Pancreas (tissue), 10 donors: ENCODE results near the gene TSHZ1. TPM values are rescaled to one million over a fixed set of nuclear protein-coding genes. Genes with fewer than 3 reads are reported as not detected.
A peak's percentile ranks its signal among the peaks of the same experiment; 100 is the strongest.

Experiments used
- ATAC-seq, 4 donors: fragments of 200-7000 bp; cut with Tn5 transposase; one replicate each; pipeline versions ENCODE4 v1.8.0 to v1.9.1; 2020; ENCODE audit warnings: mild to moderate bottlenecking in 4 of 4, moderate library complexity in 4 of 4
- DNase-seq, 6 donors: peaks; one replicate each; pipeline ENCODE4 v3.0.0-alpha.2; 2020
- FAIRE-seq: peaks from 2 replicates; lab custom pipeline; 2012; peaks lifted over from hg19 to GRCh38; lab: Jason Lieb, UNC
- H3K27ac ChIP-seq, 4 donors: fragments of 200-600 bp; sonication (generic); 1 replicate in 3 of 4; 2 replicates in 1 of 4; pipeline versions ENCODE4 v1.5.0 to v1.8.0; 2020
- H3K27me3 ChIP-seq, 4 donors: fragments of 200-600 bp; one replicate each; pipeline ENCODE4 v1.8.0; 2021
- H3K36me3 ChIP-seq, 3 donors: fragments of 200-600 bp; sonication (generic) in 1 of 3; one replicate each; pipeline versions ENCODE4 v1.5.0 to v1.8.0; 2020 to 2021
- H3K4me1 ChIP-seq, 3 donors: fragments of 200-600 bp; one replicate each; pipeline ENCODE4 v1.8.0; 2021
- H3K4me3 ChIP-seq, 4 donors: fragments of 200-600 bp; sonication (generic) in 2 of 4; one replicate each; pipeline versions ENCODE4 v1.5.0 to v1.8.0; 2020 to 2021
- H3K9me3 ChIP-seq, 4 donors: fragments of 200-600 bp; one replicate each; pipeline ENCODE4 v1.8.0; 2021
- WGBS, 2 donors: extraction: QIAGEN DNeasy Blood & Tissue Kit; methylation state at CpG; one replicate each; pipeline ENCODE4 v1.1.7; 2013; 5-methylcytosine and 5-hydroxymethylcytosine counted together
- intact Hi-C, 3 donors: fragments of 100-400 bp; cut with DNase I; formaldehyde crosslinking; loops; one replicate each; pipeline versions ENCODE4 v1.11.1 to v1.14.2; 2022
- polyA plus RNA-seq, 2 donors: library from polyadenylated mRNA; stranded (reverse); fragments of 200-250 nt; gene quantifications; one replicate each; pipeline ENCODE4 v1.2.3, GENCODE V29; 2013
- total RNA-seq, 6 donors: library from RNA; stranded (reverse); fragmentation: NEBNext Ultra II Directional in 4 of 6; extraction: Animal tissue kit (Norgen Biotek cat#: 25700) in 4 of 6; gene quantifications; one replicate each; pipeline versions ENCODE4 v1.2.1 to v1.2.4, GENCODE V29; 2021 to 2023
- TF ChIP-seq, protein P1 (sequence below), 4 donors: fragments of 200-600 bp; sonication (generic) in 3 of 4; IDR thresholded peaks; one replicate each; pipeline versions ENCODE4 v1.5.0 to v1.8.0; 2021; ENCODE audit warnings: antibody characterized with exemption in 4 of 4
- donor health status: healthy with polysubstance abuse.
- donor health status: DM: no; HTN: no; CAD: no; lungs with moderate emphysema.
- donor health status: DM: no; HTN: no; CAD: no.
- donor health status: control.
- donor health status: control.
- donor health status: Bipolar disorder and iron deficiency.
- donor health status: DM: yes; HTN: yes; CAD: no.
- donor health status: DM: no; HTN: no; CAD: no.
- donor health status: DM: no; HTN: no; CAD: no.
- donor health status: DM: yes; HTN: yes; CAD: no.

Gene TSHZ1
- total and polyA plus RNA-seq, 8 donors: 4.7 to 13.6 (median 7.6) TPM

DNA sequence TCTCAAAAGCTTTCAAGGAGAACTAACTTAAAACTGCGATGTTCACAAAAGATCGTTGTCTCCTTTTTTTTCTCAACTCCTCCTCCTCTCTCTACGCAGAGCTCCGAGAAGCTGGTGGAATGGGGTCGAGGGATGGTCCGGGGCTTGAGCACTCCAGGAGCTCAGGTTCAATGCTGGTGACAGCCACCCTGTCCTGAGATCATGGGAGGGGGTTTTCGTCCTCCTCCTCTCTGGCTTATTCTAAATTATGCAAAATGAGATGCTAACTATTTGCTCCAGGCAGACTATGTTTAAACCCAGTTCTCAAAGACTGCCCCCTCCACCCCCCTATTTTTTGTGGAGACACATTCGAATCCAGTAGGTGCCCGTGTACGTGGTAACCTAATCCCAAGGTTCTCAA lies 11.8 kb downstream of the TSHZ1 start:
- no peak overlapping the region for H3K27ac ChIP-seq

DNA sequence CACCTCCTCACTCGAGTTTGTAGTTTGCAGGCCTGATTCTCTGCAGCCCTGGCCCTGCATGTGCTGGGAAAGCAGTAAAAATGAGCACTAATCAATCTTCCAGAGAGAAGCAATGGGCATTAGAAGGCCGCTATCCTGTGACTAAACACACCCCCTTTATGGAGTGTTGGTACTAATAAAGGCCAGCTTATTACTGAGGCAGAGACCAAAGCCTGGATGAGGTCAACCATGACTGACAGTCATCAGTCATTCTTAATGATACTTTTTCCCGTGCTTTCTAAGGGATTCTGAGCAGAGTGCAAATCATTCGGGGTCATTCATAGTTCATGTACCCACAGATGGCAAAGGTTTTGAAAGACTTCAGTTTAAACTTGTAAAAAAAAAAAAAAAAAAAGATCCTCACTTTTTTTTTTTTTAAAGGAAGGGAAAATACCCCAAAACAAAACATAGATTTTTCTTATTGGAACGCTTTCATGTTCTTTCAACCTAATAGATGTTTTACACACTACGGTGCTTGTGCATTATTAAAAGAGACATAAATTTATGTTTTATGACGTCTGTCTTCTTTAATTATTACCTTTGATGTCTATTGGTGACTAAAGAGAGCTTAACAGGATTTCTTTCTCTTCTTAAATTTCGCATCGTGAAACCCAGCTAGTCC lies 13.2 kb downstream of the TSHZ1 start:
- 63 to 66% methylated on average over 9 of the region's 9 CpGs for WGBS, 2 donors

More for the DNA sequence above, 11.8 kb downstream of the TSHZ1 start:
- no peaks in the 10 kb centered on the region for H3K36me3 ChIP-seq
- ATAC-seq: no peak
- 84 to 93% methylated on average over 10 of the region's 10 CpGs for whole genome bisulfite sequencing, 2 donors
- FAIRE-seq: no peak
- intact Hi-C loops: no loop called here
- H3K4me1 ChIP-seq: peaks cover 13 to 27% (median 16%) of the 10 kb centered on the region in 3 donors
- TF ChIP-seq, protein P1, sequence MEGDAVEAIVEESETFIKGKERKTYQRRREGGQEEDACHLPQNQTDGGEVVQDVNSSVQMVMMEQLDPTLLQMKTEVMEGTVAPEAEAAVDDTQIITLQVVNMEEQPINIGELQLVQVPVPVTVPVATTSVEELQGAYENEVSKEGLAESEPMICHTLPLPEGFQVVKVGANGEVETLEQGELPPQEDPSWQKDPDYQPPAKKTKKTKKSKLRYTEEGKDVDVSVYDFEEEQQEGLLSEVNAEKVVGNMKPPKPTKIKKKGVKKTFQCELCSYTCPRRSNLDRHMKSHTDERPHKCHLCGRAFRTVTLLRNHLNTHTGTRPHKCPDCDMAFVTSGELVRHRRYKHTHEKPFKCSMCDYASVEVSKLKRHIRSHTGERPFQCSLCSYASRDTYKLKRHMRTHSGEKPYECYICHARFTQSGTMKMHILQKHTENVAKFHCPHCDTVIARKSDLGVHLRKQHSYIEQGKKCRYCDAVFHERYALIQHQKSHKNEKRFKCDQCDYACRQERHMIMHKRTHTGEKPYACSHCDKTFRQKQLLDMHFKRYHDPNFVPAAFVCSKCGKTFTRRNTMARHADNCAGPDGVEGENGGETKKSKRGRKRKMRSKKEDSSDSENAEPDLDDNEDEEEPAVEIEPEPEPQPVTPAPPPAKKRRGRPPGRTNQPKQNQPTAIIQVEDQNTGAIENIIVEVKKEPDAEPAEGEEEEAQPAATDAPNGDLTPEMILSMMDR (IDR thresholded peaks at IDR 0.05): no peak
- H3K9me3 ChIP-seq: no peaks in the 10 kb centered on the region
- H3K4me3 ChIP-seq: no peak overlapping the region
- no peaks in the 10 kb centered on the region for H3K27me3 ChIP-seq
- no peak for DNase-seq

DNA sequence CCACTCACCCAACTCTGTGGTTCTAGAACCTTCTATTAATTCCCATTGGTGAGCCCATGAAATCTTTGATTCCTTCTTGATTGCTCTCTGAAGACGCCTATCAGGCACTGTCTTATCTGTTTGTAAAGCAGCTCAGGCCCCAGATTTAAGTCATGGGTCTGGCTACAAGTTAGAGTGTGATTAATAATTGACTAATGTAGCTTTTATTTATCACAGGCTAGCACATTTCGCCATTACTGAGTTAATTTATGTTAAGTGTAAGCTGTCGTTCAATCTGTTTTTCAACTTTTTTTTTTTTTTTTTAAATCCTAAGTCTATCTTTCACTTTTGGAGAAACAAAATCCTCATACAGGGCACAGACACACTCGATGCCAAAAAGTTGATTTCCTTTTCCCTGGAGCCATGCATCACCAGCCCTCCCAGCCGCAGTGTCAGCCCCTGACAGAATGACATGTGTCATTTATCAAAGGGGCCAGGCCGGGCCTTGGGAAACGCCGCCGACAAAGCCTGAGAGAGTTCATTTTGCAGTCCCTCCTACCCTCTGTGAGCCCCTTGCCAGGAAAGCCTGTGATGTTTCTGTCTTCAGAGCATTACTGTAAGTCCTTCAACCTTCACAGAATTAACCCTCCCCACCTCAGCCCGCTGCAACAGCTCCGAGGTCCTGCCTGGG lies 15.8 kb downstream of the TSHZ1 start:
- H3K4me3 ChIP-seq: peak overlapping the region in 2 of 4 donors; percentile 9 to 20
- H3K9me3 ChIP-seq: no peaks in the 10 kb centered on the region
- H3K27ac ChIP-seq: peak overlapping the region in 2 of 4 donors; percentile 21 to 34
- TF ChIP-seq, protein P1 (IDR thresholded peaks at IDR 0.05): no peak
- WGBS, 2 donors: 12 to 13% methylated on average over 11 of the region's 11 CpGs
- FAIRE-seq (no peak), DNase-seq (no peak), ATAC-seq (peak; percentile 53 to 80 (median 66))
- intact Hi-C loops: no loop called here
- peaks cover 9 to 25% (median 10%) of the 10 kb centered on the region in 3 donors for H3K4me1 ChIP-seq
- H3K27me3 ChIP-seq: no peaks in the 10 kb centered on the region
- H3K36me3 ChIP-seq: no peaks in the 10 kb centered on the region

More for the DNA sequence above, 13.2 kb downstream of the TSHZ1 start:
- H3K27me3 ChIP-seq: no peaks in the 10 kb centered on the region
- TF ChIP-seq, protein P1 (IDR thresholded peaks at IDR 0.05): no peak
- DNase-seq (no peak), ATAC-seq (peak in 1 of 4 donors; percentile 19), FAIRE-seq (no peak)
- no peak overlapping the region for H3K4me3 ChIP-seq
- intact Hi-C loops: no loop called here
- peaks cover 13 to 25% (median 16%) of the 10 kb centered on the region in 3 donors for H3K4me1 ChIP-seq
- H3K36me3 ChIP-seq: no peaks in the 10 kb centered on the region
- H3K9me3 ChIP-seq: no peaks in the 10 kb centered on the region
- peak overlapping the region in 1 of 4 donors; percentile 26 for H3K27ac ChIP-seq

DNA sequence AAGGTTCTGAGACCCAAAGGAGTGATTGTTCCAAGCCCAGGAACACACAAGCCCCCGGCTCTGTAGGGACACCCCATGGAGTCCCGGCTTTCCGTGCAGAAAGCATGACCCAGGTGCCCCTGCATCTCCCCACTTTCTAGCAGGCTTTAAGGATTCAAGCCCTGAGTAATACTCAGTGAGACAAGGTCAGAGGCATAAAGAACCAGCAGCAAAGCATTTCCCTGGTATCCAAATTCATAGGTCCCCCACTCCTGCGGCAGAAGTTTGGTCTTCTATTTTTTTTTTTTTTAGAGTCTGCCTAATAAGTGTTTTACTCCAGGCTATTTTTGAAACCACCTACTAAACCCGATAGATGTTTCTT lies 16.3 kb downstream of the TSHZ1 start:
- peaks cover 9 to 25% (median 10%) of the 10 kb centered on the region in 3 donors for H3K4me1 ChIP-seq
- DNase-seq (no peak), FAIRE-seq (no peak), ATAC-seq (peak in 2 of 4 donors; percentile 4 to 17)
- no peaks in the 10 kb centered on the region for H3K9me3 ChIP-seq
- 65 to 68% methylated on average over 5 of the region's 5 CpGs for WGBS, 2 donors
- intact Hi-C loops: no loop called here
- peak overlapping the region in 2 of 4 donors; percentile 21 to 34 for H3K27ac ChIP-seq
- H3K27me3 ChIP-seq: no peaks in the 10 kb centered on the region
- TF ChIP-seq, protein P1 (IDR thresholded peaks at IDR 0.05): no peak
- peak overlapping the region in 2 of 4 donors; percentile 9 to 20 for H3K4me3 ChIP-seq
- no peaks in the 10 kb centered on the region for H3K36me3 ChIP-seq
